ENCODE data around the gene BTBD16.

BTBD16 gene

GRCh38 chr10:122236690-122237306 is 34.3 kb upstream of the BTBD16 start:
- H3K4me3 ChIP-seq (ENCODE audit: extremely low read depth, insufficient read depth, low read length, poor library complexity, severe bottlenecking): no peak overlapping the region
- no peaks in the 10 kb centered on the region for H3K4me1 ChIP-seq (ENCODE audit: control insufficient read depth, insufficient read depth, low read length, poor library complexity, severe bottlenecking)
- no peaks in the 10 kb centered on the region for H3K9me3 ChIP-seq (ENCODE audit: control insufficient read depth, low read length)
- WGBS, 2 experiments (ENCODE audit: insufficient coverage in 2 of 2): 96 to 100% methylated on average over 2 to 3 of the region's 5 CpGs
- H3K36me3 ChIP-seq (ENCODE audit: control insufficient read depth, insufficient read depth, low read length): peaks cover 57% of the 10 kb centered on the region
- H3K27ac ChIP-seq (ENCODE audit: low read depth, low read length, severe bottlenecking): no peak overlapping the region

GRCh38 chr10:122237331-122237990 is 33.6 kb upstream of the BTBD16 start:
- H3K4me1 ChIP-seq (ENCODE audit: control insufficient read depth, insufficient read depth, low read length, poor library complexity, severe bottlenecking): no peaks in the 10 kb centered on the region
- peaks cover 61% of the 10 kb centered on the region for H3K36me3 ChIP-seq (ENCODE audit: control insufficient read depth, insufficient read depth, low read length)
- no peak overlapping the region for H3K27ac ChIP-seq (ENCODE audit: low read depth, low read length, severe bottlenecking)
- 91 to 97% methylated on average over 14 of the region's 17 CpGs for WGBS, 2 experiments (ENCODE audit: insufficient coverage in 2 of 2)
- no peaks in the 10 kb centered on the region for H3K9me3 ChIP-seq (ENCODE audit: control insufficient read depth, low read length)
- H3K4me3 ChIP-seq (ENCODE audit: extremely low read depth, insufficient read depth, low read length, poor library complexity, severe bottlenecking): no peak overlapping the region

- WGBS, 2 experiments (ENCODE audit: insufficient coverage in 2 of 2): 97 to 98% methylated on average over 7 to 9 of the region's 10 CpGs
- Histone ChIP-seq H3K27ac (ENCODE audit: low read depth, low read length, severe bottlenecking) (no peak overlapping the region), H3K36me3 (ENCODE audit: control insufficient read depth, insufficient read depth, low read length) (peaks cover 78% of the 10 kb centered on the region), H3K4me3 (ENCODE audit: extremely low read depth, insufficient read depth, low read length, poor library complexity, severe bottlenecking) (no peak overlapping the region), H3K9me3 (ENCODE audit: control insufficient read depth, low read length) (no peaks in the 10 kb centered on the region), H3K4me1 (ENCODE audit: control insufficient read depth, insufficient read depth, low read length, poor library complexity, severe bottlenecking) (no peaks in the 10 kb centered on the region)
Observed at GRCh38 chr10:122239578-122240257, 31.4 kb upstream of the BTBD16 start.

- H3K27ac ChIP-seq (ENCODE audit: low read depth, low read length, severe bottlenecking): no peak overlapping the region
- peaks cover 83% of the 10 kb centered on the region for H3K36me3 ChIP-seq (ENCODE audit: control insufficient read depth, insufficient read depth, low read length)
- H3K4me3 ChIP-seq (ENCODE audit: extremely low read depth, insufficient read depth, low read length, poor library complexity, severe bottlenecking): no peak overlapping the region
- no peaks in the 10 kb centered on the region for H3K9me3 ChIP-seq (ENCODE audit: control insufficient read depth, low read length)
- whole genome bisulfite sequencing, 2 experiments (ENCODE audit: insufficient coverage in 2 of 2): 98% methylated on average over 6 of the region's 6 CpGs
- no peaks in the 10 kb centered on the region for H3K4me1 ChIP-seq (ENCODE audit: control insufficient read depth, insufficient read depth, low read length, poor library complexity, severe bottlenecking)
Observed at GRCh38 chr10:122240401-122240800, 30.7 kb upstream of the BTBD16 start.

- H3K36me3 ChIP-seq (ENCODE audit: control insufficient read depth, insufficient read depth, low read length): peaks cover 78% of the 10 kb centered on the region
Observed at GRCh38 chr10:122241836-122242235, 29.3 kb upstream of the BTBD16 start.

GRCh38 chr10:122243550-122243949 is 27.5 kb upstream of the BTBD16 start:
- no peaks in the 10 kb centered on the region for H3K9me3 ChIP-seq (ENCODE audit: control insufficient read depth, low read length)
- no peak overlapping the region for H3K4me3 ChIP-seq (ENCODE audit: extremely low read depth, insufficient read depth, low read length, poor library complexity, severe bottlenecking)
- H3K36me3 ChIP-seq (ENCODE audit: control insufficient read depth, insufficient read depth, low read length): peaks cover 66% of the 10 kb centered on the region
- H3K27ac ChIP-seq (ENCODE audit: low read depth, low read length, severe bottlenecking): no peak overlapping the region
- H3K4me1 ChIP-seq (ENCODE audit: control insufficient read depth, insufficient read depth, low read length, poor library complexity, severe bottlenecking): no peaks in the 10 kb centered on the region
- 80 to 82% methylated on average over 1 to 2 of the region's 2 CpGs for WGBS, 2 experiments (ENCODE audit: insufficient coverage in 2 of 2)

More at GRCh38 chr10:122241836-122242235, 29.3 kb upstream of the BTBD16 start:
- no peak overlapping the region for H3K27ac ChIP-seq (ENCODE audit: low read depth, low read length, severe bottlenecking)
- no peaks in the 10 kb centered on the region for H3K9me3 ChIP-seq (ENCODE audit: control insufficient read depth, low read length)
- 93 to 100% methylated on average over 8 of the region's 8 CpGs for WGBS, 2 experiments (ENCODE audit: insufficient coverage in 2 of 2)
- no peak overlapping the region for H3K4me3 ChIP-seq (ENCODE audit: extremely low read depth, insufficient read depth, low read length, poor library complexity, severe bottlenecking)
- no peaks in the 10 kb centered on the region for H3K4me1 ChIP-seq (ENCODE audit: control insufficient read depth, insufficient read depth, low read length, poor library complexity, severe bottlenecking)

- no peak overlapping the region for H3K27ac ChIP-seq (ENCODE audit: low read depth, low read length, severe bottlenecking)
- H3K36me3 ChIP-seq (ENCODE audit: control insufficient read depth, insufficient read depth, low read length): peaks cover 66% of the 10 kb centered on the region
- H3K9me3 ChIP-seq (ENCODE audit: control insufficient read depth, low read length): no peaks in the 10 kb centered on the region
- H3K4me1 ChIP-seq (ENCODE audit: control insufficient read depth, insufficient read depth, low read length, poor library complexity, severe bottlenecking): no peaks in the 10 kb centered on the region
- no peak overlapping the region for H3K4me3 ChIP-seq (ENCODE audit: extremely low read depth, insufficient read depth, low read length, poor library complexity, severe bottlenecking)
- 91 to 95% methylated on average over 9 to 11 of the region's 11 CpGs for WGBS, 2 experiments (ENCODE audit: insufficient coverage in 2 of 2)
Observed at GRCh38 chr10:122244001-122244975, 26.8 kb upstream of the BTBD16 start.

- no peak overlapping the region for H3K27ac ChIP-seq (ENCODE audit: low read depth, low read length, severe bottlenecking)
- 85 to 87% methylated on average over 3 of the region's 4 CpGs for WGBS, 2 experiments (ENCODE audit: insufficient coverage in 2 of 2)
- H3K4me1 ChIP-seq (ENCODE audit: control insufficient read depth, insufficient read depth, low read length, poor library complexity, severe bottlenecking): no peaks in the 10 kb centered on the region
- H3K9me3 ChIP-seq (ENCODE audit: control insufficient read depth, low read length): no peaks in the 10 kb centered on the region
- no peak overlapping the region for H3K4me3 ChIP-seq (ENCODE audit: extremely low read depth, insufficient read depth, low read length, poor library complexity, severe bottlenecking)
- peaks cover 65% of the 10 kb centered on the region for H3K36me3 ChIP-seq (ENCODE audit: control insufficient read depth, insufficient read depth, low read length)
Observed at GRCh38 chr10:122245136-122245535, 26.0 kb upstream of the BTBD16 start.

- Histone ChIP-seq H3K9me3 (ENCODE audit: control insufficient read depth, low read length) (no peaks in the 10 kb centered on the region), H3K4me1 (ENCODE audit: control insufficient read depth, insufficient read depth, low read length, poor library complexity, severe bottlenecking) (no peaks in the 10 kb centered on the region), H3K4me3 (ENCODE audit: extremely low read depth, insufficient read depth, low read length, poor library complexity, severe bottlenecking) (no peak overlapping the region), H3K27ac (ENCODE audit: low read depth, low read length, severe bottlenecking) (no peak overlapping the region), H3K36me3 (ENCODE audit: control insufficient read depth, insufficient read depth, low read length) (peaks cover 63% of the 10 kb centered on the region)
- 94 to 96% methylated on average over 9 to 10 of the region's 11 CpGs for WGBS, 2 experiments (ENCODE audit: insufficient coverage in 2 of 2)
Observed at GRCh38 chr10:122245897-122246296, 25.2 kb upstream of the BTBD16 start.

GRCh38 chr10:122246830-122247520 is 24.1 kb upstream of the BTBD16 start:
- Histone ChIP-seq H3K4me3 (ENCODE audit: extremely low read depth, insufficient read depth, low read length, poor library complexity, severe bottlenecking) (no peak overlapping the region), H3K4me1 (ENCODE audit: control insufficient read depth, insufficient read depth, low read length, poor library complexity, severe bottlenecking) (no peaks in the 10 kb centered on the region), H3K27ac (ENCODE audit: low read depth, low read length, severe bottlenecking) (no peak overlapping the region), H3K9me3 (ENCODE audit: control insufficient read depth, low read length) (no peaks in the 10 kb centered on the region), H3K36me3 (ENCODE audit: control insufficient read depth, insufficient read depth, low read length) (peaks cover 53% of the 10 kb centered on the region)
- 83 to 94% methylated on average over 7 to 8 of the region's 11 CpGs for WGBS, 2 experiments (ENCODE audit: insufficient coverage in 2 of 2)

All from mesodermal cell (in vitro differentiated cells).